Measurements from ENCODE around the gene FBXW8.
A peak's percentile ranks its signal among the peaks of the same experiment; 100 is the strongest.
"Not testable (repeated sequence)": the region's sequence is repeated elsewhere in the genome, so short reads cannot be mapped to it uniquely, and the experiment has no call there.

The FBXW8 gene

DNA sequence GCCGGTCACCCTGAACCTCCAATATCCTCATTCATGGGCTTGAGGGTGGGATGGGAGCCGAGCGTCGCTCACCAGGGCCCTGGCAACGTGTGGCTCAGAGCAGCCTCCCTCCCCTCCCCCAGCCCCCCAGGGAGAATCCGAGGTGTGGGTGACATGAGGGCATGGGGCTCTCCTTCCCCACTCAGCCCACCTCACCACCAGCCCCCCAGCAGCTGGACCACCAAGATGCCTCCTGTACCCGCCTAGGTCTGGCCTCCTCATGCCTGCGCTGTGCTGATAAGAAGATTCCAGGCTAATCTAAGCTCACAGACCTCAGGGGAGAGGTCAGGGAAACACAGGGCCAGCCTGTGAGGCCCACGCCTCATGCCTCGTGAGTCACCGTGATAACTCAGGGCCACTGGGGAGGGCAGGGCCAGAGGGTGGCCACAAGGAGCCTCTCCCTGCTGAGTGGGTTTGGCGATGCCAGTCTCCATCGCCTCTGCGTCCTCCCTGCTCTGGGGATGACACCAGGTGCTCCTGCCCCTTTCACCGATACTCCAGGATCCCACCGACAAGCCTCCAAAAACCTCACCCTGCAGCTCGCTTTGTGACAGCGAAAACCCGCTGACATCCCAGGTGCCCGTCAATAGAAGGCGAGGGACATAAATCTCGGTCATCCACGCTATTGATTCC is 131.6 kb downstream of the FBXW8 start:
- DNase-seq: no peak

DNA sequence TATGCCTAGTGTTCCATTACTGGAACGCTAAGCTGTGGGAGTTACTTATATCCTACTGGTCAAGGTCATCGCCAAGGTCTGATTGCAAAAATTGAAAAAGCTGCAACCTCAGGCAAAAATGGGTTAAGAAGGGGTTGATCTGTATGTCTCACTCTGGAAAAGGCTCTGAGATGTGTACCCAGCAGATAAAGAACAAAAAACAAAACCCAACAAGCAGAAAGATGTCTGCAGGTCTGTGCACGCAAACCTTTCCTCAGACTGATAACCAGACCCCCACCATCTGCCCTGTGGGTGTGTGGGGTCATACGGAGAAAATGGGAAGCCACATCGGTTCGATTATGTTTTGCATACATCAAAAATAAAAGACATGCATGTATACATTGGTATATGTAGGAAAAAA is 132.1 kb downstream of the FBXW8 start:
- DNase-seq: no peak

DNA sequence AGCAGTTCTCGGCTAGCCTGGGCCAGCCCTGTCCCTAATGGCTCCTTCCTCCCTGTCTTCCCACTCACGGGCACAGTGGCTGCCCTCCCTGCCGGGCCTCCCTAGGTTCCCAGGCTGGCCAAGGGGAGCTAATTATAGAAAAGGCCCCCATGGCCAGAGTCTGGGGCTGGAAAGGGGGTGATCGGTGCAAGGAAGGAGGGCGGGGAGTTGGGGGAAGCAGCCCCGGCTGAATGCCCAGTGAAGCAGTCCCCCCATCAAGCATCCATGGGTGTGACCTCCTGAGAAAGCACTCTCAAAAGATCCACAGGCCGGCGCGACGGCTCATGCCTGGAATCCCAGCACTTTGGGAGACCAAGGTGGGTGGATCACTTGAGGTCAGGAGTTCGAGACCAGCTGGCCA is 133.6 kb downstream of the FBXW8 start:
- no peak for DNase-seq

DNA sequence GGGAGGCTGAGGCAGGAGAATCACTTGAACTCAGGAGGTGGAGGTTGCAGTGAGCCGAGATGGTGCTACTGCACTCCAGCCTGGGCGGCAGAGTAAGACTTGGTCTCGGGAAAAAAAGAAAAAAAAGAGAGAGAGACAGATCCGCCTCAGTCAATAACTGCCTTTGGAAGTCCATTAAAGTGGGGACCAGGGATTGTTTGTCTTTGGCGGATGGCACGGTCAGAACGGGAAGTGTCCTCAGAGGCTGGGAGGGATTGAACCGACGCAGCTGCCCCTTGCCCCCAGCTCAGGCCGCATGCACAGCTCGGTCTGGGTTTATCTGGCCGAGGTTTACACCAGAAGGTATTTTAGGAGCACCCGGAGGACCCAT is 134.0 kb downstream of the FBXW8 start:
- DNase-seq: peak in 1 of 3 experiments; percentile 95

- peak; percentile 66 to 99 (median 95) for DNase-seq
These were observed 134.6 kb downstream of the FBXW8 start for GRCh38 chr12:117045160-117046010.

- no peak for DNase-seq
These were observed 135.2 kb downstream of the FBXW8 start for GRCh38 chr12:117046011-117046369.

GRCh38 chr12:117046425-117046824 is 135.7 kb downstream of the FBXW8 start:
- DNase-seq: no peak

GRCh38 chr12:117046861-117047530 is 136.2 kb downstream of the FBXW8 start:
- no peak for DNase-seq

DNA sequence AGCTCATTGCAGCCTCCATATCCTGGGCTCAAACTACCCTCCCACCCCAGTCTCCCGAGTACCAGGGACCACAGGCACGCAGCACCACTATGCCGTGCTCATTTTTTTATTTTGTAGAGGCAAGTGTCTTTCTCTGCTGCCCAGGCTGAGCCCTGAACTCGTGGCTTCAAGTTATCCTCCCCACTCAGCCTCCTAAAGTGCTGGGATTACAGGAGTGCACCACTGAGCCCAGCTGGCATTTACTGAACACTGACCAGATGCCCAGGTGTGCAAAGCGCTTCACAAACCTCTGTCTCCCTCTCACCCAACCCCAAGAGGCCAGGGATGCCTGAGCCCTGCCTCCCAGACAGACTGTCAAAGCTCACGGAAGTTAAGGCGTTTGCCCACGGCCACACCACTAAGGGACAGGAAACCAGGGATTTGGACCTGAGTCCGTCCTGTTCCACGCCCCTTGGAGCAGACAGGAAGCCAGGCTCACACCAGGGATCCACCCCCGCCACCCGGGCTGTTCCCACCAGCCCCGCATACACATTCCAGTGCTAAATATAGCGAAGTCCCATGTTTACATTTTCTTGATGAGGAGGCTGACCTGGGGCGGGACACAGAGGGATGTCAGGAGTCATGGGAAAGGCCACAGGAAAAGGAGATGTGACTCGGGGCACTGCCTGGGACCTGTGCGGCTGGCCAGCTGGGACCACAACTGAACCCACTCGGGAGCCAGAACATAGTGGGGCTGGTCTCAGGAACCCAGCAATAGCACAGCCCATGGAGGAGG is 137.2 kb downstream of the FBXW8 start:
- no peak for DNase-seq

GRCh38 chr12:117048585-117048904 is 137.8 kb downstream of the FBXW8 start:
- DNase-seq: no peak

- no peak for DNase-seq
These were observed 138.5 kb downstream of the FBXW8 start for GRCh38 chr12:117049295-117049694.

- no peak for DNase-seq
These were observed 139.3 kb downstream of the FBXW8 start for GRCh38 chr12:117050060-117050459.

GRCh38 chr12:117051380-117051779 is 140.6 kb downstream of the FBXW8 start:
- DNase-seq: no peak

- DNase-seq: peak; percentile 19 to 69 (median 36)
These were observed 141.8 kb downstream of the FBXW8 start for GRCh38 chr12:117052386-117053049.

- no peak for DNase-seq
These were observed 142.3 kb downstream of the FBXW8 start for GRCh38 chr12:117053050-117053400.

GRCh38 chr12:117053597-117054201 is 142.9 kb downstream of the FBXW8 start:
- no peak for DNase-seq

GRCh38 chr12:117054279-117054678 is 143.5 kb downstream of the FBXW8 start:
- no peak for DNase-seq

GRCh38 chr12:117057626-117058025 is 146.9 kb downstream of the FBXW8 start:
- not testable (repeated sequence) for DNase-seq

- DNase-seq: no peak
These were observed 147.8 kb downstream of the FBXW8 start for GRCh38 chr12:117058442-117059072.

DNA sequence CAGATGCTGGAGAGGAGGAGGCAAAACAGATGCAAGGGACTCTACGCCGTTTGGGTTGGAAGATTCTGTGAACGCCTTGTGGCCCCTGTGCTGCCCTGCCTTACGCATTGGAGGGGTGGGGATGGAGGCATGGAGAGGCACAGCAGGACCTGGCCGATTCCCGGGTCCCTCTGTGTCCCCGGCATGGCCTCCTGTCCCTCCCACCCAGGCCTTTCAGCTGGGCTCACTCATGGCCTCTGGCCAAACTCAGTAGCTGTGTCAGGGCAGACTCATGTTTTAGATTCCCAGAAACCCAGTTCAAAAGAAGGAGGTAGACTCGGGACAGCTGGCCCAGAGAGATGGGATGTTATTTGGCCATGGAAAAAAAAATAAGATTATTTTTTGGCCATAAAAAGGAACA is 148.4 kb downstream of the FBXW8 start:
- no peak for DNase-seq

GRCh38 chr12:117060246-117060928 is 149.6 kb downstream of the FBXW8 start:
- DNase-seq: peak in 1 of 3 experiments; percentile 45
